Measurements from ENCODE around the gene UNK. TPM values are rescaled to one million over a fixed set of nuclear protein-coding genes. Genes with fewer than 3 reads are reported as not detected.
"Not testable (repeated sequence)": the region's sequence is repeated elsewhere in the genome, so short reads cannot be mapped to it uniquely, and the experiment has no call there.

UNK gene
- total RNA-seq, 2 experiments from 2014 or later: 19.1 to 21.4 TPM

DNA sequence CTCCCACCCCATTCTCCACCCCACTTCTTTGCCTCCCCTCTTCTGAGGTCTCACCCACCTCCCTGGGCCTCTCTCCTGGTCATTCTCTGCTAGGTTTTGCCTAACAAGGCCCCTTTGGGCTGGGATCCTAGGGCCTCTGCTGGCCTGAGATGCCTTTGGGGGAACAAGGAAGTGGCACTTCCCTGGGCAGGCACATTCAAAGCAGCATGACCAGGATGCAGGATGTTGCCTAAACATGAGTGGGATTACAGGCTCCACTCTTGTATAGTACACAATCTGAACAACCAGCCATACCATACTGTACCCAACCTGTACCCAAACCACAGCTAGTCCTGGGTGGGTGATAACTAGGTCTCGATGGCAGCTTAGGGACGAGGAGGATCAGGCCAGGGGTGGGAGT is 28.6 kb upstream of the UNK start:
- DNase-seq: no peak
- Mint-ChIP-seq H3K27me3 (ENCODE audit: low read depth) (no peaks in the 10 kb centered on the region), H3K36me3 (ENCODE audit: low read depth) (peaks cover 1% of the 10 kb centered on the region), H3K27ac (no peak overlapping the region), H3K4me3 (no peak overlapping the region), H3K4me1 (ENCODE audit: low read depth) (peaks cover 7% of the 10 kb centered on the region), H3K9me3 (no peaks in the 10 kb centered on the region)
- intact Hi-C loops (cut with micrococcal nuclease): loop anchor here (10.0 kb wide), 1 partner anchor 249 kb away; the partner anchor contains the start of gene CDK3
- CTCF ChIA-PET: interaction anchor here (0.8 to 1.5 kb wide), 3 partner anchors 8 to 106 kb away, joined by 3 to 4 read pairs (median 3); no protein-coding TSS in a partner anchor

DNA sequence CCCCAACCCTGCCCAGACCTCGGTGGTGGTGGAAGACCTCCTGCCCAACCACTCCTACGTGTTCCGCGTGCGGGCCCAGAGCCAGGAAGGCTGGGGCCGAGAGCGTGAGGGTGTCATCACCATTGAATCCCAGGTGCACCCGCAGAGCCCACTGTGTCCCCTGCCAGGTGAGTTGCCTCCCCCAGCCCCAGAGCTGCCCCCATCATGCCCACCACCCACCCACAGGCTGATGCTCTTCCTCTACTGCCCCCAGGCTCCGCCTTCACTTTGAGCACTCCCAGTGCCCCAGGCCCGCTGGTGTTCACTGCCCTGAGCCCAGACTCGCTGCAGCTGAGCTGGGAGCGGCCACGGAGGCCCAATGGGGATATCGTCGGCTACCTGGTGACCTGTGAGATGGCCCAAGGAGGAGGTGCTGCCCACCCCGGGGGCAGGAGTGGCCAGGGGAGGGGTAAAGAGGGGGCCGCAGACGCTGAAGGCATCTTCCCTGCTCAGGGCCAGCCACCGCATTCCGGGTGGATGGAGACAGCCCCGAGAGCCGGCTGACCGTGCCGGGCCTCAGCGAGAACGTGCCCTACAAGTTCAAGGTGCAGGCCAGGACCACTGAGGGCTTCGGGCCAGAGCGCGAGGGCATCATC is 28.0 kb upstream of the UNK start:
- no peak overlapping the region for H3K27ac Mint-ChIP-seq
- peaks cover 1% of the 10 kb centered on the region for H3K36me3 Mint-ChIP-seq (ENCODE audit: low read depth)
- H3K4me1 Mint-ChIP-seq (ENCODE audit: low read depth): peaks cover 7% of the 10 kb centered on the region
- DNase-seq: no peak
- no peak overlapping the region for H3K4me3 Mint-ChIP-seq
- CTCF ChIA-PET: interaction anchor here (0.8 to 1.5 kb wide), 3 partner anchors 8 to 105 kb away, joined by 3 to 4 read pairs (median 3); no protein-coding TSS in a partner anchor
- intact Hi-C loops (cut with micrococcal nuclease): loop anchor here (10.0 kb wide), 1 partner anchor 248 kb away; the partner anchor contains the start of gene CDK3
- no peaks in the 10 kb centered on the region for H3K9me3 Mint-ChIP-seq
- H3K27me3 Mint-ChIP-seq (ENCODE audit: low read depth): no peaks in the 10 kb centered on the region

DNA sequence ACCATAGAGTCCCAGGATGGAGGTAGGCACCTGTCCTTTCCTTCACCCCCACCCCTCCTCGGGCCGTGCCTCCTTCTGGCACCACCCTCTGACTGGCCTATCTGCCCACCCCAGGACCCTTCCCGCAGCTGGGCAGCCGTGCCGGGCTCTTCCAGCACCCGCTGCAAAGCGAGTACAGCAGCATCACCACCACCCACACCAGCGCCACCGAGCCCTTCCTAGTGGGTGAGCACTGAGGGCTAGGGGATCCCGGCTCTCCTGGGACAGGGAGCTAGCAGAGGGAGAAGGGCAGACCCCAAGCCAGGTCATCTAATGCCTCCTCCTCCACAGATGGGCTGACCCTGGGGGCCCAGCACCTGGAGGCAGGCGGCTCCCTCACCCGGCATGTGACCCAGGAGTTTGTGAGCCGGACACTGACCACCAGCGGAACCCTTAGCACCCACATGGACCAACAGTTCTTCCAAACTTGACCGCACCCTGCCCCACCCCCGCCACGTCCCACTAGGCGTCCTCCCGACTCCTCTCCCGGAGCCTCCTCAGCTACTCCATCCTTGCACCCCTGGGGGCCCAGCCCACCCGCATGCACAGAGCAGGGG is 27.4 kb upstream of the UNK start:
- intact Hi-C loops (cut with micrococcal nuclease): loop anchor here (10.0 kb wide), 1 partner anchor 248 kb away; the partner anchor contains the start of gene CDK3
- H3K9me3 Mint-ChIP-seq: no peaks in the 10 kb centered on the region
- H3K4me3 Mint-ChIP-seq: no peak overlapping the region
- H3K27ac Mint-ChIP-seq: no peak overlapping the region
- DNase-seq: no peak
- peaks cover 1% of the 10 kb centered on the region for H3K36me3 Mint-ChIP-seq (ENCODE audit: low read depth)
- CTCF ChIA-PET: interaction anchor here (3.3 kb wide), 1 partner anchor 8 kb away, joined by 20 read pairs; no protein-coding TSS in a partner anchor
- H3K4me1 Mint-ChIP-seq (ENCODE audit: low read depth): peaks cover 7% of the 10 kb centered on the region
- H3K27me3 Mint-ChIP-seq (ENCODE audit: low read depth): no peaks in the 10 kb centered on the region

DNA sequence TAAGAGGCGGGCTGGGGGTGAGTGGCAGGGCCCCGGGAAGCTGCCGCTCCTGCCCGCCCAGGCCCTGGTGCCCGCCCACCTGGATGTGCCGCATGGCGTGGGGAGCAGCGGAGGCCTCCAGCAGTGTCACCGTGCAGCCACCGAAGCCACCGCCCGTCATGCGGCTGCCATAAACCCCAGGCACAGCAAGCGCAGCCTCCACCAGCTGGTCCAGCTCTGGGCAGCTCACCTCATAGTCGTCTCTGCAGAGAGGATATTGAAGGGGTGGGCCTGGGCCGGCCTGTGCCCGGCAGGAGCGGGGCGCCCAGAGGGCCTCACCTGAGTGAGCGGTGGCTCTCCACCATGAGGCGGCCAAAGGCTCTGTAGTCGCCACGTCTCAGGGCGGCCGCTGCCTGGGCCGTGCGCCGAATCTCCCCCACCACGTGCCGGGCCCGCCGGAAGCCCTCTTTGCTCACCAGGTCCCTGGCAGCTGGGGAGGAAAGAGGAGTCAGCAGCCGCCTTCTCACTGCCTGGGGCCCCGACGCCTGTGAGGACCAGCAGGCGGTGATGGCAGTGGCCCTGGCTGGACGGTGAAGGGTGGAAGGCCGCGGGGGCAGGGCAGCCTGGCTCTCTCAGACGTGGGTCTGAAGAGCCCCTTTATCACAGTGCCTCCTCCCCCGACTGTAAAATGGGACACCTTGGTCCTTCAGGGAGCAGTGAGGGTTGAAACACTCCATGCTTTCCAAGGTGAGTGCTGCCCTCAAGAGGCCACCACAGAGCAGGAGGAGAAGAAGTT is 26.3 kb upstream of the UNK start:
- intact Hi-C loops (cut with micrococcal nuclease): loop anchor here (10.0 kb wide), 1 partner anchor 246 kb away; the partner anchor contains the start of gene CDK3

DNA sequence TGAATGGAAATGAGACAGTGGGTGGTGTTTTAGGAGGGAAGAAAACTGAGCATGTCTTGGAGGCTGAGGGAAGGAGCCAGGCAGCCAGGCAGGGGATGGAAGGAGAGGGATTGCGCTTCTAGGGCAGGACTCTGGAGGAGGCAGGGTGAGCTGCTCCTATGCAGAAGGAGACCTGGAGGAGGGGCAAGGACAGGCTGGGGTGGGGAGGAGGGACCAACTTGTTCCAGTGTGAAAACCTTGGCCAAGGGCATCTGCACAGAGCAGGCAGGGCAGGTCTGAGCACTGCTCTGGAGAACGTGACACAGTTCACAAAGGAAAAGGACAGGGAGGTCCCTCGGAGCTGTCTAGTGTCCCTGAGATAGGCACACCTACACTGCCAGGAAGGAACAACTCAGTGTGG is 25.1 kb upstream of the UNK start:
- Mint-ChIP-seq H3K9me3 (no peaks in the 10 kb centered on the region), H3K27me3 (ENCODE audit: low read depth) (no peaks in the 10 kb centered on the region), H3K4me3 (no peak overlapping the region), H3K27ac (no peak overlapping the region), H3K4me1 (ENCODE audit: low read depth) (peaks cover 15% of the 10 kb centered on the region), H3K36me3 (ENCODE audit: low read depth) (peaks cover 5% of the 10 kb centered on the region)
- CTCF ChIA-PET: interaction anchor here (0.6 to 3.3 kb wide), 2 partner anchors 10 to 15 kb away, joined by 3 to 20 read pairs; no protein-coding TSS in a partner anchor
- intact Hi-C loops (cut with micrococcal nuclease): loop anchor here (10.0 kb wide), 1 partner anchor 245 kb away; the partner anchor contains the start of gene CDK3
- DNase-seq: no peak

More for the DNA sequence above, 26.3 kb upstream of the UNK start:
- CTCF ChIA-PET: interaction anchor here (3.3 kb wide), 1 partner anchor 9 kb away, joined by 20 read pairs; no protein-coding TSS in a partner anchor
- H3K9me3 Mint-ChIP-seq: no peaks in the 10 kb centered on the region
- H3K27ac Mint-ChIP-seq: no peak overlapping the region
- H3K4me3 Mint-ChIP-seq: no peak overlapping the region
- H3K36me3 Mint-ChIP-seq (ENCODE audit: low read depth): peaks cover 5% of the 10 kb centered on the region
- peaks cover 12% of the 10 kb centered on the region for H3K4me1 Mint-ChIP-seq (ENCODE audit: low read depth)
- DNase-seq: no peak
- H3K27me3 Mint-ChIP-seq (ENCODE audit: low read depth): no peaks in the 10 kb centered on the region

DNA sequence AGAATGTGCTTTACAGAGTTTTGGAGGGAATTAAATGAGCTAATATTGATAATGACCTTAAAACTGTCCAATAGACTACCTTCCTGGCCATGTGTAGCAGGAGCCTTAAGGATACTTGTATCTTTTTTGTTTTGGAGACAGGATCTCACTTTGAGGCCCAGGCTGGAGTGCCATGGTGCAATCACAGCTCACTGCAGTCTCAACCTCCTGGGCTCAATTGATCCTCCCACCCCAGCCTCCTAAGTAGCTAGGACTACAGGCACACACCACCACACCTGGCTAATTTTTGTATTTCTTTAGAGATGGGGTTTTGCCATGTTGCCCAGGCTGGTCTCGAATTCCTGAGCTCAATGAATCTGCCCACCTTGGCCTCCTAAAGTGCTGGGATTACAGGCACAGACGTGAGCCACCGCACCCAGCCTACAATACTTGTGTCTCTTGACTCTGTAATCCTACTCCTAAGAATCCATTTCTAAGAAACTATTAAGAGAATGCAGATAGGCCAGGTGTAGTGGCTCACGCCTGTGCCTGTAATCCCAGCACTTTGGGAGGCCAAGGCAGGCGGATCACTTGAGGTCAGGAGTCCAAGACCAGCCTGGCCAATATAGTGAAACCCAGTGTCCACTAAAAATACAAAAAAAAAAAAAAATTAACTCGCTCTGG is 24.5 kb upstream of the UNK start:
- not testable (repeated sequence) for H3K4me3 Mint-ChIP-seq; H3K27ac Mint-ChIP-seq; DNase-seq; H3K27me3 Mint-ChIP-seq (ENCODE audit: low read depth); H3K9me3 Mint-ChIP-seq; H3K36me3 Mint-ChIP-seq (ENCODE audit: low read depth)
- H3K4me1 Mint-ChIP-seq (ENCODE audit: low read depth): peaks cover 10% of the 10 kb centered on the region
- intact Hi-C loops (cut with micrococcal nuclease): loop anchor here (10.0 kb wide), 1 partner anchor 245 kb away; the partner anchor contains the start of gene CDK3
- CTCF ChIA-PET: interaction anchor here (0.6 to 3.3 kb wide), 3 partner anchors 11 to 101 kb away, joined by 3 to 20 read pairs (median 3); no protein-coding TSS in a partner anchor

DNA sequence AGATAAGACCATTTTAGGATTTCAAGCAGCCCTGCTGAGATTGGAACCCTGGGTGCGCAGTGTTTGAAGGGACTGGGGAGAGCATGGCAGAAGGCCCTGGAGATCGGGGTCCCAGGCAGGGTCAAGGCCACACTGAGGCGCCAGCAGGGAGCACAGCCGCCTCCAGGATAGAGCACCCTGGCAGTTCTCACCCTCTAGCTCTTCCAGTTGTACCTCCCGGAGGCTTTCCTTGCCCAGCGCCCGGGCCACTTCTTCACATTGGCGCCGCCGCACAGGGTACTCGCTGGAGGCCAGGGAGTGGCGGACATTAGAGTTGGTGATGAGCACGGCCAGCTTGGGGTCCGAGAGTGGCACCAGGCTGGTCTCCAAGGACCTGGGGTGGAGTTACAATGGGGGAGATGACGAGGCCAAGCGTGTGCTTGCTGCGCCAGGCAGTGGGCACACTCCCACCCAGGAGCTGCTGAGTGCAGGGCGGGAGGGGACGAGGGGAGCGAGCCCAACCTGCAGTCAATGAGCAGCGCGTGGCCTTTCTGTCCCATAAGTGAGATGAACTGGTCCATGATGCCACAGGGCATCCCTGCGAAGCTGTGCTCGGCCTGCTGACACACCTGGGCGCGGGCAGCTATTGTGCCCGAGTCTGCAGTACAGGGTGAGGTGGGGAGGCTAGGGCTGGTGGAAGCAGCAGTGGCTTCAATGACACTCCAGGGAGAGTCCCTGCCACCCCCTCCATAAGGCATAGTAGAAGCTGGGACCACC is 21.9 kb upstream of the UNK start:
- H3K4me3 Mint-ChIP-seq: peak overlapping the region; percentile 51
- H3K4me1 Mint-ChIP-seq (ENCODE audit: low read depth): peaks cover 10% of the 10 kb centered on the region
- intact Hi-C loops (cut with micrococcal nuclease): no loop called here
- H3K27me3 Mint-ChIP-seq (ENCODE audit: low read depth): no peaks in the 10 kb centered on the region
- no peak for DNase-seq
- CTCF ChIA-PET: interaction anchor here (0.6 to 5.2 kb wide), 9 partner anchors 13 to 130 kb away, joined by 3 to 76 read pairs (median 6); partner anchors contain the start of genes SMIM5 and WBP2
- H3K36me3 Mint-ChIP-seq (ENCODE audit: low read depth): peaks cover 5% of the 10 kb centered on the region
- no peaks in the 10 kb centered on the region for H3K9me3 Mint-ChIP-seq
- no peak overlapping the region for H3K27ac Mint-ChIP-seq

DNA sequence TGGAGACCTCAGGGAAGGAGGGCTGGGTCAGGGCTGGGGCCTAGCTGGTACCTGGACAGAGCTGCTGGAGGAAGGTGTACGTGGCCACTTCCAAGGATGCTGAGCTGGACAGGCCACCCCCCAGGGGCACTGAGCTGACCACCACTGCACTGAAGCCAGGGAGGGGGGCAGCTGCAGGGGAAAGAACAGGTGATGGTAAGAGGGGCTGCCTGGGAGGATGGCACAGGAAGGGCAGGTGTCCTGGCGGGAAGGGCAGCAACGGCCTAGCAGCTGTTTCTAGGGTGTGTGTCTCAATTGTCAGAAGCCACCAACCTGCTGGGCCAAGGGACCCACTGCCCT is 21.4 kb upstream of the UNK start:
- DNase-seq: no peak
- intact Hi-C loops (cut with micrococcal nuclease): no loop called here
- Mint-ChIP-seq H3K4me1 (ENCODE audit: low read depth) (peaks cover 10% of the 10 kb centered on the region), H3K4me3 (peak overlapping the region; percentile 18), H3K9me3 (no peaks in the 10 kb centered on the region), H3K27me3 (ENCODE audit: low read depth) (no peaks in the 10 kb centered on the region), H3K36me3 (ENCODE audit: low read depth) (peaks cover 5% of the 10 kb centered on the region), H3K27ac (no peak overlapping the region)
- CTCF ChIA-PET: interaction anchor here (1.0 to 5.2 kb wide), 11 partner anchors 10 to 130 kb away, joined by 4 to 76 read pairs (median 8); partner anchors contain the start of genes SMIM5 and UNK

DNA sequence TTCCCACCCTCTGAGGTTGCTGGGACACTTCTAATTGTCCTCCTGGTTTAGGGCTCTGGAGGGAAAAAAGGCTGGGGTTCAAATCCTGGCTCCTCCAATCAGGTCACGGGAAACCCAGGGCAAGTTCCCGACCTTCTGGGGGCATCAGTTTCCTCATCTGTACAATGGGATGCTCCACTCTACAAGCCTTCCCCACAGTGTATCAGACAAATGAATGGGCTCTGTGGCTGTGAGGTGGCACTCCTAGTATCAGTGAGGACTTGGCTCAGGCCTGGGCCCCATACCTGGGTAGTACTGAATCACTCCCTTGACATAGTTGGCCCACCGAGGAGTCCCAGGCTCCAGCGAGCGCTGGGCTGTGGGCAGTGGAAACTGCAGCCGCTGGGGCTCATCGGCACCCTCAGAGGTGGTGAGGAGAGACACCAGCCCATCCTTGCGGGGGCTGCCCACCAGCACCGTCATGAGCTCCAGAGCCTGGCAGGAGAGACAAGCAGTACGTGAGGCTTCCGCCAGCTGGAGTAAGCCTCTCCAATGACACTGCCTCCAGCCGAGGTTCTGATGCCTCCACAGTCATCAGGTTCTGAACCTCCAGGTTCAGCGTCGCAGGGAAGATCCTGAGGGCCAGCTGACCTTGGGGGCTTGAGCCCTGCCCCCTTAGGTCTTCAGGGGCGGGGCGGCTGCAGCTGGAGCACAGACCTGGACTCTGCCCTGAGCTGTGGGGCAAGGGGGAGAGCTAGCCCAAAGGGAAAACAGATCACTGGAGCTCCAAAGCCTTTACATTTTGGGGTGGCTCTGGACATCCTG is 20.8 kb upstream of the UNK start:
- Mint-ChIP-seq H3K36me3 (ENCODE audit: low read depth) (peaks cover 5% of the 10 kb centered on the region), H3K9me3 (no peaks in the 10 kb centered on the region), H3K4me1 (ENCODE audit: low read depth) (peaks cover 10% of the 10 kb centered on the region), H3K27ac (peak overlapping the region; percentile 41), H3K4me3 (peak overlapping the region; percentile 84), H3K27me3 (ENCODE audit: low read depth) (no peaks in the 10 kb centered on the region)
- CTCF ChIA-PET: interaction anchor here (0.6 to 5.2 kb wide), 18 partner anchors 8 to 131 kb away, joined by 3 to 76 read pairs (median 6); partner anchors contain the start of genes SMIM5 and UNK
- intact Hi-C loops (cut with micrococcal nuclease): loop anchor here (1.0 to 2.0 kb wide), 2 partner anchors 20 to 63 kb away; partner anchors contain the start of gene UNK
- no peak for DNase-seq

DNA sequence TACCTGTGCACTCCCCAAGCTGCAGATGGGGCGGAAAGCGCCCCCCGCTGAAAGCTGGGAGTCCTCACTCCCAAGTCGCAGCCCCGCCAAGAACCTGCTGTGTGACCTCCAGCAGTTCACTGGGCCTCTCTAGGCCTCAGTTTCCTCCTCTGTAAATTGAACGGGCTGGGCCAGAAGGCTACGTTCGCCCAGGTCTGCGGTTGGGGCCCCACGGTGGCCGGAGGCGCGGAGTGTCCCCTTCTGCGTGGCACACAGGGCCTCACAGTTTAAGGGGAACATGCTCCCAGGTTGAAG is 20.2 kb upstream of the UNK start:
- Mint-ChIP-seq H3K9me3 (no peaks in the 10 kb centered on the region), H3K27me3 (ENCODE audit: low read depth) (no peaks in the 10 kb centered on the region)
- intact Hi-C loops (cut with micrococcal nuclease): loop anchor here (1.0 to 2.0 kb wide), 2 partner anchors 20 to 62 kb away; partner anchors contain the start of gene UNK

More for the DNA sequence above, 20.2 kb upstream of the UNK start:
- no peak for DNase-seq
- peaks cover 10% of the 10 kb centered on the region for H3K4me1 Mint-ChIP-seq (ENCODE audit: low read depth)
- peaks cover 4% of the 10 kb centered on the region for H3K36me3 Mint-ChIP-seq (ENCODE audit: low read depth)
- H3K27ac Mint-ChIP-seq: peak overlapping the region; percentile 79
- H3K4me3 Mint-ChIP-seq: peak overlapping the region; percentile 84
- CTCF ChIA-PET: interaction anchor here (0.6 to 5.2 kb wide), 19 partner anchors 8 to 131 kb away, joined by 3 to 76 read pairs (median 5); partner anchors contain the start of genes SMIM5, UNK and WBP2
